ENCODE measurements around the gene SLC25A40.
"Not testable (repeated sequence)": the region's sequence is repeated elsewhere in the genome, so short reads cannot be mapped to it uniquely, and the experiment has no call there.

Gene SLC25A40

GRCh38 chr7:87876040-87876868 lies at the start of gene SLC25A40, which contains the start of gene DBF4:
TSS of gene SLC25A40 (minus strand) at chr7:87876360. CDS start at chr7:87858727, 17,633 bp downstream.
TSS of gene DBF4 (plus strand) at chr7:87876493. CDS start at chr7:87876733, 240 bp downstream.
- DNase-seq = peak; percentile 97 to 99

- not testable (repeated sequence) for DNase-seq
These were observed 46.7 kb upstream of the SLC25A40 start for GRCh38 chr7:87922759-87923395.

GRCh38 chr7:87920578-87920977 lies 44.4 kb upstream of the SLC25A40 start:
- DNase-seq = no peak

GRCh38 chr7:87919875-87920274 lies 43.7 kb upstream of the SLC25A40 start:
- DNase-seq = no peak

- DNase-seq = peak; percentile 6 to 20
These were observed 42.6 kb upstream of the SLC25A40 start for GRCh38 chr7:87918740-87919139.

- DNase-seq = no peak
These were observed 36.0 kb upstream of the SLC25A40 start for GRCh38 chr7:87912121-87912520.

- DNase-seq = not testable (repeated sequence)
These were observed 32.7 kb upstream of the SLC25A40 start for GRCh38 chr7:87908814-87909213.

GRCh38 chr7:87907136-87907906 lies 31.2 kb upstream of the SLC25A40 start:
- DNase-seq = not testable (repeated sequence)

- no peak for DNase-seq
These were observed 23.1 kb upstream of the SLC25A40 start for GRCh38 chr7:87899255-87899654.

- DNase-seq = no peak
These were observed 19.2 kb upstream of the SLC25A40 start for GRCh38 chr7:87895363-87895762.

- peak; percentile 6 to 32 for DNase-seq
These were observed 10.7 kb upstream of the SLC25A40 start for GRCh38 chr7:87886875-87887274.

- DNase-seq = no peak
These were observed 8.9 kb upstream of the SLC25A40 start for GRCh38 chr7:87885018-87885417.

- DNase-seq = no peak
These were observed 6.2 kb upstream of the SLC25A40 start for GRCh38 chr7:87882151-87882937.

- no peak for DNase-seq
These were observed 2.1 kb upstream of the SLC25A40 start for GRCh38 chr7:87878208-87878735.

- no peak for DNase-seq
These were observed 1.3 kb upstream of the SLC25A40 start for GRCh38 chr7:87877366-87878040.

GRCh38 chr7:87876869-87877234 lies 692 bp upstream of the SLC25A40 start:
- DNase-seq = peak; percentile 73 to 86

- DNase-seq = peak in 1 of 2 experiments; percentile 46
These were observed 765 bp downstream of the SLC25A40 start for GRCh38 chr7:87875151-87876039.

- DNase-seq = no peak
These were observed 2.1 kb downstream of the SLC25A40 start for GRCh38 chr7:87874066-87874465.

- not testable (repeated sequence) for DNase-seq
These were observed 2.8 kb downstream of the SLC25A40 start for GRCh38 chr7:87873328-87873727.

- DNase-seq = no peak
These were observed 3.8 kb downstream of the SLC25A40 start for GRCh38 chr7:87872346-87872745.

- DNase-seq = no peak
These were observed 5.7 kb downstream of the SLC25A40 start for GRCh38 chr7:87870471-87870870.

Data from NCI-H526 (cell line).